Skeletal muscle cell (primary cell): ENCODE data around the gene EDEM3.

ENCODE experiments used
- DNase-seq: peaks from one replicate; pipeline ENCODE4 v3.0.0-alpha.2; 2010; ENCODE audit warnings: low read depth
- H3K4me3 ChIP-seq: 2 replicates; pipeline ENCODE4 v1.5.1; 2011; ENCODE audit warnings: low read depth, mild to moderate bottlenecking, control low read depth, low read length, moderate library complexity

The EDEM3 gene

GRCh38 chr1:184648160-184648855 lies 106.3 kb downstream of the EDEM3 start:
- DNase-seq = no peak
- H3K4me3 ChIP-seq = no peak overlapping the region

GRCh38 chr1:184647471-184647870 lies 107.2 kb downstream of the EDEM3 start:
- H3K4me3 ChIP-seq = no peak overlapping the region
- DNase-seq = no peak

DNA sequence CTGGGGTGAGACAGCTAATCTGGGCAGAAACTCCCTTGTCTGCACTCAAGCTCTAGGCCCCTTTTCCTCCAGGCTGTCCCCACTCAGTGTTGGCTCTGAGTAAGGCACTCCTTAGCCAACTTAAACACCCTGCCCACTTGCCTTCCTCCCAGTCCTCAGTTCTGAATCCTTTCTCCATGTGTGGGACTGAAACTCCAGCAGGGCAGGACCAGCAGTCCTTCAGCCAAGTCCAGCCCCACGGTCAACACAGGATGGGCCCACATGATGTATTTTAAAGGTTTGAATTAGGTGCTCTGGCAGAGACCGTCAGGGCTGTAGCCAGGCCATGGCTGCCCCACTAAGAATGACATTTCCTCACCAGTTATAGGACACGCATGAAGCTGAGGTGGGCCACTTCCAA lies 107.8 kb downstream of the EDEM3 start:
- no peak for DNase-seq

DNA sequence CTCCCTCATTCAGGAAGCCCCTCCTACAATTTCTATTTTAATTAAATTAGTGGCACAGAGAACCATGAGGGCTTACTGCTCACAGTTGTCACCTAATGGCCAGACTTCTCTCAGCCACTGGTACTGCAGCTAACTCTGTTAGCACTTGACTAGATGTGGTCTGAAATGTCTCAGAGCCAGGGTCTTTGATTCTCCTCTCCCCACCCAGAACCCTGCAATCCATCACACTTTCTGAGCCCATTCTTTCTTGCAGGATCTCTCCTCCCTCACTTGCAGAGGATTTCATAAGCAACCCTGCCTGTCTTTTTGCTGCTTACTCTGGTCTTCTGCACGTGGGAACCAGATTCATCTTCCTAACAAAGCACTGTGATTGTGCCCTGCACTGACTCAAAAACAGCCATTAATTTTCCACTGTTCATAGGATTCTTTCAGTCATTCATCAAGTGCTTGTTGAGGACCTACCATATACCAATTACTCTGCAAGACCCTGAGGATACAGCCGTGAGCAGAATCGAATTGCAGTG lies 108.4 kb downstream of the EDEM3 start:
- DNase-seq = no peak
- H3K4me3 ChIP-seq = no peak overlapping the region

More for the DNA sequence above, 107.8 kb downstream of the EDEM3 start:
- H3K4me3 ChIP-seq = no peak overlapping the region

DNA sequence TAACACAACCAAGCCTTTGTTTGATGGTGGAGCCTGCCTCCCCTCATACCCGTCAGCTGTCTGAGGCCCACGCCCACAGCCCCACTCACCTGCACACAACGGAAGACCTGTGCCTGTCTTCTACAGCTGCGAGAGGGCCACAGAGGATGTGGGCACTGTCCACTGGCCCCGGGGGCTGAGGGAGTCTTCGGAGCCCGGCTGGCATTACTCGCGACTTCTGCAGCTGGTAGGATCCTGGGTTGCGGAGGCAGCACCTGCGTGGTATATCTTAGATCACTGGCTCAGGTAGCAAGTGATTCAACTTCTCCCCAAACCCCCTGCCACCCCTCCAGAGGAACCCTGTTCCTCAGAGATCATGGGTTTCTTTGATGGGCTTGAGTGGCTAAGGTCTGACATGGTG lies 109.9 kb downstream of the EDEM3 start:
- DNase-seq = no peak

GRCh38 chr1:184643661-184644060 lies 111.0 kb downstream of the EDEM3 start:
- no peak overlapping the region for H3K4me3 ChIP-seq
- DNase-seq = no peak

More for the DNA sequence above, 109.9 kb downstream of the EDEM3 start:
- H3K4me3 ChIP-seq = no peak overlapping the region

GRCh38 chr1:184641894-184642293 lies 112.8 kb downstream of the EDEM3 start:
- DNase-seq = no peak
- no peak overlapping the region for H3K4me3 ChIP-seq

DNA sequence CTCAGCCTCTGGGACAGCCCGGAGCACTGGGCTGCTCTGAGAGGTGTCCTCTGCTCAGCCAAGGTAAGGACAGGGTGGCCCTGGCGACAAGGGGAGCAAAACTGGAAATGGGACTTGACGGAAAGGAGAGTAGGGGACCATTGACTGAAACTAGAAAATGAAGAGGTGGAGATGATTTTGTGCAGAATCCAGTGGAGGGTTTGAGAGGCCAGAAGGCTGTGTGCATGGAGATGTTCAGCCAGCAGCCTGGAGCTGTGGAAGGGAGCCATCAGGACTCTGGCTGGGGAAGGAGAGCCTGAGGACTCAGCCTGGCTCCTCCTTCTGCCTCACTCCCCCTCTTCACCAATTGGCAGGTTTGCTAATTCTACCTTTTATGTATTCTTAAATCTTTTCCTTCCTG lies 114.2 kb downstream of the EDEM3 start:
- H3K4me3 ChIP-seq = no peak overlapping the region
- DNase-seq = no peak
